ENCODE results near the gene SH3RF2. TPM values are rescaled to one million over a fixed set of nuclear protein-coding genes. Genes with fewer than 3 reads are reported as not detected.

The SH3RF2 gene
- total and polyA plus RNA-seq, 10 of the 15 experiments (the other 5 are each of a cell fraction or from before 2014, with no cell fraction given): 0.15 TPM; not detected in 9

- TF ChIP-seq ZBTB33 (IDR thresholded peaks at IDR 0.05) (no peak), NR2C2 (IDR thresholded peaks at IDR 0.05; ENCODE audit: borderline replicate concordance, control insufficient read depth, insufficient read length, low read depth) (no peak), HDAC6 (IDR thresholded peaks at IDR 0.05; ENCODE audit: unreplicated experiment) (no peak), PAX5 (IDR thresholded peaks at IDR 0.05; ENCODE audit: borderline replicate concordance, low read depth, low read length) (no peak), SIN3A (IDR thresholded peaks at IDR 0.05; ENCODE audit: low read depth, low read length) (no peak)
Observed at GRCh38 chr5:145937432-145938250, 1.3 kb downstream of the SH3RF2 start (continued).

DNA sequence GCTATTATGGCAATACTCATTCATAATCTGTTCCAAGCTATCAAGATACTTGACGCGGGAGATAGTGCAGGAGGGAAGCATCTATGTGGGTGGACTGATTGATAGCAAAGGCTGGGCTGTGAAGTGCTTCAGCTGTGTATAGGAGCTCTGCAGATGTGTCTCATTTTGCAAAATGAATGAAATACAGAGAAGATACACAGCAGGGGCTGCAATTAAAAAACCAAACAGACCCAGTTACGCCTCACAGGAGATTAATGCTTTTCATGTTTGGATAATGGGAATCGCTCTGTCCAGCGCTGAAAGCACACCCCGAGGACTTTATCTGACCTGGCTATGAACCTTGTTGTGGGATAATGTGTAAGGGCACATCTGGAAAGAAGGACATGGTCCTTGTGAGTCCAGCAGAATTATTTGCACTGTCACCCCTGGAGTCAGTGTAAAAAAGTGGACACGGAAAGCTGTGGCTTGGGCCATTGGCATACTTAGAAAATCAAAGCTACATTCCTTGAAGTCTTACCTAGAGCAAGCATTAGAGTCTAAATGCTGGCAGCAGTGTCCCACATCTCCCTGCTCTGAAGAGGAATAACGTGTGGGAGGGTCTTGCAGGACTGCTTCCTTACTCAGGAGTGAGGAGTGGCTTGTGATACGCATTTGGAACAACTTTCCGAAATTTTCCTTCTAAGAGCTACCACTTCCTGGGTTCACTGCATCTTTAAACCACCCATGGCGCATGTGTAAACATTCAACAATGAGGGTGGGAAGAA lies 2.6 kb downstream of the SH3RF2 start:
- H3K36me3 ChIP-seq (ENCODE audit: control insufficient read depth in 2 of 2, insufficient read depth in 2 of 2, low read length in 1 of 2): no peaks in the 10 kb centered on the region
- H3K4me2 ChIP-seq (ENCODE audit: control insufficient read depth, insufficient read depth): no peak overlapping the region
- peaks cover 0 to 3% of the 10 kb centered on the region in 2 experiments; a peak in 2 of 4 replicates for H3K27me3 ChIP-seq (replicated peaks in 1 of 2; ENCODE audit: control insufficient read depth in 2 of 2, insufficient read depth in 2 of 2, low read length in 1 of 2)
- RAD21 ChIA-PET (ENCODE audit: unreplicated experiment): no interaction called here
- no peak for FAIRE-seq
- in situ Hi-C loops (cut with MboI) (no loop called here), intact Hi-C loops (cut with micrococcal nuclease; ENCODE audit: unreplicated experiment) (no loop called here)
- no peak overlapping the region for H2AFZ ChIP-seq (ENCODE audit: control insufficient read depth, low read depth, low read length)
- H3K9me3 ChIP-seq (replicated peaks; ENCODE audit: control insufficient read depth, insufficient read depth, low read length): no peaks in the 10 kb centered on the region
- no peak for ATAC-seq
- H3K4me3 ChIP-seq: no peak overlapping the region
- H4K20me1 ChIP-seq (ENCODE audit: control insufficient read depth, insufficient read depth): no peaks in the 10 kb centered on the region
- no peaks in the 10 kb centered on the region for H3K4me1 ChIP-seq (ENCODE audit: control insufficient read depth, insufficient read depth, low read length)
- H3K79me2 ChIP-seq (ENCODE audit: control insufficient read depth, insufficient read depth, low read length): no peaks in the 10 kb centered on the region
- no peak for DNase-seq (ENCODE audit: low read depth, low spot score)
- BruUV-seq (replicated peaks): no TSS peak
- no peak overlapping the region for H3K9ac ChIP-seq (ENCODE audit: control insufficient read depth, insufficient read depth, low read length)
- WGBS (ENCODE audit: insufficient coverage, insufficient replicate concordance, low lambda C conversion rate, missing lambda C conversion rate): 50% methylated on average over 11 of the region's 11 CpGs
- CTCF ChIA-PET: interaction anchor here (0.6 kb wide), 1 partner anchor 19 kb away, joined by 3 read pairs; no protein-coding TSS in a partner anchor
- no peak overlapping the region for H3K27ac ChIP-seq (ENCODE audit: control insufficient read depth, insufficient read depth)
- POLR2A ChIA-PET: no interaction called here
- SMC1A ChIA-PET (ENCODE audit: uncharacterized antibody, unreplicated experiment): no interaction called here
- TF ChIP-seq ASH2L (IDR thresholded peaks at IDR 0.05; ENCODE audit: borderline replicate concordance, low read depth): no peak
- TF ChIP-seq, protein P1, sequence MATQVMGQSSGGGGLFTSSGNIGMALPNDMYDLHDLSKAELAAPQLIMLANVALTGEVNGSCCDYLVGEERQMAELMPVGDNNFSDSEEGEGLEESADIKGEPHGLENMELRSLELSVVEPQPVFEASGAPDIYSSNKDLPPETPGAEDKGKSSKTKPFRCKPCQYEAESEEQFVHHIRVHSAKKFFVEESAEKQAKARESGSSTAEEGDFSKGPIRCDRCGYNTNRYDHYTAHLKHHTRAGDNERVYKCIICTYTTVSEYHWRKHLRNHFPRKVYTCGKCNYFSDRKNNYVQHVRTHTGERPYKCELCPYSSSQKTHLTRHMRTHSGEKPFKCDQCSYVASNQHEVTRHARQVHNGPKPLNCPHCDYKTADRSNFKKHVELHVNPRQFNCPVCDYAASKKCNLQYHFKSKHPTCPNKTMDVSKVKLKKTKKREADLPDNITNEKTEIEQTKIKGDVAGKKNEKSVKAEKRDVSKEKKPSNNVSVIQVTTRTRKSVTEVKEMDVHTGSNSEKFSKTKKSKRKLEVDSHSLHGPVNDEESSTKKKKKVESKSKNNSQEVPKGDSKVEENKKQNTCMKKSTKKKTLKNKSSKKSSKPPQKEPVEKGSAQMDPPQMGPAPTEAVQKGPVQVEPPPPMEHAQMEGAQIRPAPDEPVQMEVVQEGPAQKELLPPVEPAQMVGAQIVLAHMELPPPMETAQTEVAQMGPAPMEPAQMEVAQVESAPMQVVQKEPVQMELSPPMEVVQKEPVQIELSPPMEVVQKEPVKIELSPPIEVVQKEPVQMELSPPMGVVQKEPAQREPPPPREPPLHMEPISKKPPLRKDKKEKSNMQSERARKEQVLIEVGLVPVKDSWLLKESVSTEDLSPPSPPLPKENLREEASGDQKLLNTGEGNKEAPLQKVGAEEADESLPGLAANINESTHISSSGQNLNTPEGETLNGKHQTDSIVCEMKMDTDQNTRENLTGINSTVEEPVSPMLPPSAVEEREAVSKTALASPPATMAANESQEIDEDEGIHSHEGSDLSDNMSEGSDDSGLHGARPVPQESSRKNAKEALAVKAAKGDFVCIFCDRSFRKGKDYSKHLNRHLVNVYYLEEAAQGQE (IDR thresholded peaks at IDR 0.05; ENCODE audit: low read depth, low read length): no peak
- TF ChIP-seq, protein P2, sequence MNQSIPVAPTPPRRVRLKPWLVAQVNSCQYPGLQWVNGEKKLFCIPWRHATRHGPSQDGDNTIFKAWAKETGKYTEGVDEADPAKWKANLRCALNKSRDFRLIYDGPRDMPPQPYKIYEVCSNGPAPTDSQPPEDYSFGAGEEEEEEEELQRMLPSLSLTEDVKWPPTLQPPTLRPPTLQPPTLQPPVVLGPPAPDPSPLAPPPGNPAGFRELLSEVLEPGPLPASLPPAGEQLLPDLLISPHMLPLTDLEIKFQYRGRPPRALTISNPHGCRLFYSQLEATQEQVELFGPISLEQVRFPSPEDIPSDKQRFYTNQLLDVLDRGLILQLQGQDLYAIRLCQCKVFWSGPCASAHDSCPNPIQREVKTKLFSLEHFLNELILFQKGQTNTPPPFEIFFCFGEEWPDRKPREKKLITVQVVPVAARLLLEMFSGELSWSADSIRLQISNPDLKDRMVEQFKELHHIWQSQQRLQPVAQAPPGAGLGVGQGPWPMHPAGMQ (IDR thresholded peaks at IDR 0.05; ENCODE audit: borderline replicate concordance): no peak

Measured in GM12878 (cell line).